OCI-M2 (cell line): ENCODE results near the gene RNF213.

Source experiments
- DNase-seq: peaks from one replicate; lab custom pipeline; 2025; ENCODE audit not compliant: unreplicated experiment; lab: John Stamatoyannopoulos, UW

Gene RNF213

DNA sequence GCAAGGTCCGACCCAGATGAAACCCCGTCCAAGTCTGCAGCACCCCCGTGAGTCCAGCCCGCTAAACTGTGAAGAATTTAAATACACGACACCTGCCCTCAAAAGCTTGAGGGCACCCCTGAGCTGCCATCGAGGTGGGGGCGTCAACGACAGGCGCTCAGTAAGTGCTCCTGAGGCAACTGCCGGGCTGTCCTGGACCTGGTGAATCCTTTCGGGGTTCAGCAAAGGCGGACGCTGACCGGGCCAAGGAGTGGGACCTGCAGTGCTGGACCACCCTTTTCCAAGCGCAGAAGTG is 153.8 kb downstream of the RNF213 start:
- no peak for DNase-seq

- peak; percentile 58 for DNase-seq
These were observed 154.4 kb downstream of the RNF213 start, which contains the start of gene ENDOV for GRCh38 chr17:80414803-80415625. Gene ENDOV, plus strand, starts transcription at chr17:80415167. Its CDS starts 28 bp downstream, at chr17:80415195.

DNA sequence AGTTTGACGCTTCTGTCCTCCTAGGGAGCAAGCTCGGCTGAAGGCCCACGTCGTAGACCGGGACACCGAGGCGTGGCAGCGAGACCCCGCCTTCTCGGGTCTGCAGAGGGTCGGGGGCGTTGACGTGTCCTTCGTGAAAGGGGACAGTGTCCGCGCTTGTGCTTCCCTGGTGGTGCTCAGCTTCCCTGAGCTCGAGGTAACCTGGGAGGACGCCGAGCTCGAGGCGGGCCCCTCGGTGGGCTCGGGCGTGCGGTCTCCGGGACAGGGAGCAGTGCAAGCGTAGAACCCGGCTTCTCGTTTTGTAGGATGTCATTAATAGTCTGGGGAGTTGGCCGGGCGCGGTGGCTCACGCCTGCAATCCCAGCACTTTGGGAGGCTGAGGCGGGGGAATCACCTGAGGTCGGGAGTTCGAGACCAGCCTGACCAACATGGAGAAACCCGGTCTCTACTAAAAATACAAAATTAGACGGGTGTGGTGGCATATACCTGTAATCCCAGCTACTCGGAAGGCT is 155.0 kb downstream of the RNF213 start:
- DNase-seq, result no peak

DNA sequence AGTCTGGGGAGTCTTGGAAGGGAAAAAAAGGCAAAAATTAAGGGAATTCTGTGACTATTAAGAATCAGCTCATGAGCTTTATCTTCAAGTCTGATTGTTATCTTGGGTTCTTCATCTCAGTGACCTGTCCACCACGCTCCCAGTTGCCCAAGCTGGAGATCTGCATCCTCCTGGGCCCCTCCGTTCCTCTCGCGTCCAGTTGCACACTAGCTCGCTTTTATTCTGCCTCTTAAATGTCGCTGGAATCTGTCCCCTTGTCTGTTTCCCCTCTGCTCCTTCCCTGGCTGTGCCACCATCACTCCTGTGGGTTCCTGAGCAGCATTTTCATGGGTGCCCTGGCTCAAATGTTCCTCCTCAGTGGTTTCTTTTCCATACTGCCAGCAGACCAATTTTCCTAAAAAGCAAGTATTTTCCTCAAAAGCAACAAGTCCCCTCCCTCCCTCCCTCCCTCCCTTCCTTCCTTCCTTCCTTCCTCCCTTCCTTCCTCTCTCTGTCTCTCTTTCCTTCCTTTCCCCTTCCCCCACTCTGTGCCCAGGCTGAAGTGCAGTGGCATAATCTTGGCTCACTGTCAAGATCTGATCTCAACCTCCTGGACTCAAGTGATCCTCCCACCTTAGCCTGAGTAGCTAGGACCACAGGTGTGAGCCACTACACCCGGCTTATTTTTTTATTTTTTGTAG is 155.7 kb downstream of the RNF213 start:
- no peak for DNase-seq

DNA sequence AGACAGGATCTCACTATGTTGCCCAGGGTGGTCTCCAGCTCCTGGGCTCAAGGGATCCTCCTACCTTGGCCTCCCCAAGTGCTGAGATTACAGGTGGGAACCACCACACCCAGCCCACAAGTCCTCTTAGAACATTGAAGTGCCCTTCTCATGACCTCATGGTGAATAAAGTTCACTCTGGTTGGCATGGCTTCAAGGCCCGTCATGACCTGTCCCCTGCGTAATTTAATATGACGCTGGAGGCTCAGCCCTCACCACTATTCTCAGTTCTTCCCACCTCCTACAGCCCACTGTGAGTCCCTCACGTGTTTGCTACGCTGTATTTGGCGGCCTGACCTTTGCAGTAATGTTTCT is 156.3 kb downstream of the RNF213 start:
- no peak for DNase-seq

GRCh38 chr17:80418589-80418988 is 157.9 kb downstream of the RNF213 start:
- DNase-seq, result no peak

GRCh38 chr17:80419255-80419654 is 158.6 kb downstream of the RNF213 start:
- DNase-seq, result no peak

DNA sequence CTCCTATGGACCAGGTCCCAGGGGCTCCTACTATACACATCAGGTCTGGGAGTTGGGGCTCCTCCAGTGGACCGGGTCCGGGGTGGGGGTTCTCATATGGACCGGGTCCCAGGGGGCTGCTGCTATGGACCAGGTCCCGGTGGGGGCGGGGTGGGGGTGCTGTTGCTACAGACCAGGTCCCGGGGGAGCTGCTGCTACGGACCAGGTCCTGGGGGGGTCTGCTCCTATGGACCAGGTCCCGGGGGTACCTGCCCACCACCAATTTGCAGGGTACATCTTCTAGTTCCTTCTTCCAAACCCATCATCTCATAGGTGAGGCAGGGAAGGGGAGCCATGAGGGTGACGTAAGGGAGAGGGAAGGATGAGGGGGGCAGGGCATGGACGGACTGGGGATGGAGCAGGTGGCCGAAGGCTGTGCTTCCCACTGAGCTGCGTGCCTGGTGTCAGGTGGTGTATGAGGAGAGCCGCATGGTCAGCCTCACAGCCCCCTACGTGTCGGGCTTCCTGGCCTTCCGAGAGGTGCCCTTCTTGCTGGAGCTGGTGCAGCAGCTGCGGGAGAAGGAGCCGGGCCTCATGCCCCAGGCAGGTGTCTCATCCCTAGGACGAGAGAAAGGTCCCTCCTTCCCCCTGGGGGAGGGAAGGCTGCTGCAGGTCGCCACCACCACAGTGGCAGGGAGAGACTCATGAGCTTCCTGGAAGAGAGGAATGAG is 160.9 kb downstream of the RNF213 start:
- DNase-seq, result no peak

DNA sequence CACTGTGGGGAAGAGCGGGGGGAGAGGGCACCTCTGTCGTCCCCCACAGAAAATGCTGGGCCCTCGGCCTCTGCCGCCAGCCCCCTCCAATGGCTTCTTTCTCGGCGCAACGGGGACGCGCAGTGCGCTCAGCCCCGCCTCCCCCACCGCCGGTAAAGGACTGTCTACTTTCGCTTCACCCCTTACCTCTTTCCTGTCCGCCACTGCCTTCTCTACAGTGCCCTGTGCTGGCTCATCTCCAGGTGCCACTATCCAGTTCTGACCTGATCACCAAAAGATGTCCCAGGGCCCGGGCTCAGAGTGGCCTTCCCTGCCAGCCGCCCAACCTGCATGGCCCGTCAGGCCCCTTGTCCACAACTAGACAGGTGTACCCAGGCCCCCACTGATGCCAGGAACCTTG is 161.6 kb downstream of the RNF213 start:
- DNase-seq, result no peak

GRCh38 chr17:80422981-80423380 is 162.3 kb downstream of the RNF213 start:
- no peak for DNase-seq

DNA sequence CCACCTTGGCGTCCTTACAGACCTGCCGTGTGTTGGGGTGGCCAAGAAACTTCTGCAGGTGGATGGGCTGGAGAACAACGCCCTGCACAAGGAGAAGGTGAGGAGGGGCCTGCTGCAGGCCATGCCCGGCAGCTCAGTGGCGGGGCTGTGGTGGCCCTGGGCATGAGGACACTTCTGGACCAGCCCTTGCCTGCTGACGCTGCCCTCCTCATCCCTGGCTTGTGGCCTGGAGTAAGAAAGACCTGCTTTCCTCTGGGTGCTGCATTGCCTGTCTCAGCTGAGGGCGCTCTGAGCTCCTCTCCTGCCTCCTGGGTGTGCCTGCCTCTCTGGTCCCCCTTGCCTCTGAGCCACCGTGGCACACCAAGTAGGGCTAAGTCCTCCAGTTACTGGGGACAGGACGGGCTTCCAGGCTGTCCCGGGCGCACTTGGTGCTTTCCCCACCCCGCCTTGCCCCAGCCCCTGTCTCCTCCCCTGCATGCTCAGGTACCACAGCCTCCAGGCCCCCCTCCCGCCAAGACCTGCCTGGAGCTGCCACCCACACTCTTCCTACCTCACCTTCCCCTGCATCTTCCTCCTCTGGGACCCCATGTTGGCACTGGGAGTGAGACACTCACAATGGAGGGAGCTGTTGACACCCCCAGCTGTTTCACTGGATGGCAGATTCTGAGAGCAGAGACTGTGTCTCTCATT is 163.0 kb downstream of the RNF213 start:
- no peak for DNase-seq

- no peak for DNase-seq
These were observed 163.6 kb downstream of the RNF213 start for GRCh38 chr17:80424261-80424660.

DNA sequence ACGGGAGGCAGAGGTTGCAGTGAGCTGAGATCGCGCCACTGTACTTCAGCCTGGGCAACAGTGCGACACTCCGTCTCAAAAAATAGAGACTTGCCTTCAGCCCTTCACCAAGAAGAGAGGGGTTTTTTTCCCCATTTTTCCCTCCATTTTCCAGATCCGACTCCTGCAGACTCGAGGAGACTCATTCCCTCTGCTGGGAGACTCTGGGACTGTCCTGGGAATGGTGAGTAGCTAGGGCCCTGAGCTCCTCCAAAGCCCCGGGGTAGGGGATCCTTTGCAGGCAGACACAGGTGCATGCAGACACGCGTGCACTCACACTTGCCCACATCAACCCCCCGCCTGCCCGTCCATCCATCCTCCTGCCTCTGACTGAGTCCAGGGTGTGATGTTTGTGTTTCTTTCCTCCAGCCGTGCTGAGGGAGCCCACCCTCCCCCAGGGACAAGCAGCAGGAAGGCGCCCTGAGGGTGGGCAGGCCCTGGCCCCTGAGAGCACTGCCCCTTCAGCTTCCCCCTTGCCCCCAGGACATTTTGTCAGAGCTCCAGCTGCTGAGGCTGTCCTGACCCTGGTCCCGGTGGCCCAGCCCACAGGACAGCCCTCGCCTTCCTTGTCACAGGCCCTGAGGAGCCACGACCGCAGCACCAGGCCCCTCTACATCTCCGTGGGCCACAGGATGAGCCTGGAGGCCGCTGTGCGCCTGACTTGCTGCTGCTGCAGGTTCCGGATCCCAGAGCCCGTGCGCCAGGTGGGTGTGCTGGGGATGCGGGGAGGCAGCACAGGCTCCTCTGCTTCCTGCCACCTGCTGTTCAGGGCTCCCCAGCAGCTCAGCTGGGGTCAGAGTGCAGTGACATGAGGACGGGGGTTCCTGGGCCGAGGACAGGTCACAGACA is 164.5 kb downstream of the RNF213 start:
- DNase-seq, result no peak

GRCh38 chr17:80425835-80426426 is 165.3 kb downstream of the RNF213 start:
- no peak for DNase-seq

DNA sequence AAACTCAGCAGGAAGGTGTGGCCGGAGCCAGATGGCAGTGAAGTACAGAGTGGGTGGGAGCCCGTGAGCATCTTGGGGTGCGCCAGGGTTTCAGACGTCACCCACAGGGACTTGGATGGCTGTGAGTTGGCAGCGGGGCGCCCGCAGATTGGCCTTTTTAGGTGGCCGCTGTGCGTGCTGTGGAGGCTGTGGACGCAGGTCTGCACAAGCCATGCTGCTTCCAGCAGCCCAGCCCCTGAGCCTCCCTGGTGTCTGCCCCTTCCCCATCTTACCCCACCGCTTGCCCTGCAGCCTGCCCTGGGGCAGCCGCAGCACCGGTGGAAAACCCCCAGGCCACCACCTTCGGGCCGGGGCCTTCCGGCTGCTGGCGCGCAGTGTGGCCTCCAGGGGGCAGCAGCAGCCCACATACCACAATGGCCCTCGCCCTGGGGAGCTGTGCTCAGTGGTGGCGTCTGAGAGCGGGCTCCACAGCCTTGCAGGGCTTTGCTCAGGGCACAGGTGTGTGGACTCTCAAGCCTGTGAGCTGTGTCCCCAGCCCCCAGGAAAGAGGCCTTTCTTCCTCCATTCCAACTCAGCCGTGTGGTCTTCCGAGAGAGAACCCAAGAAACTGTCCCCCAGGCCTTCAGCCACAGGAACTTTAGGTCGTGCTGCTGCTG is 166.1 kb downstream of the RNF213 start:
- DNase-seq, result peak; percentile 2

GRCh38 chr17:80427366-80428282 is 167.0 kb downstream of the RNF213 start:
- DNase-seq, result no peak

DNA sequence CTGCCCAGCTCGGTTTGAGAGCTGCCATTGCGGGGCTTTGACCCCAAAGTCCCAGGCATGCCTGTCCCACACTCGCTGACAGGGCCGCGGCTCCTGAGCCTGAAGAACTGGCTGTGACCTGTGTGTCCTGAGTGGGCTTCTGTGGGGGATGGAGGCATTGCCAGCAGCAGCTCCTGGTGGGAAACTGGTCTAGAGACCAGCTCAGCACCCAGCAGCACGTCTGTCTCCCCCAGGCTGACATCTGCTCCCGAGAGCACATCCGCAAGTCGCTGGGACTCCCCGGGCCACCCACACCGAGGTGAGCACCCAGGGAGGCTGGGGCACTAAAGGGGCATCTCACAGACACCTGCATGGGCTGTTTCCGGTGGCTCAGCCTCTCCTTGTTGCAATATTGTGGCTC is 167.7 kb downstream of the RNF213 start:
- no peak for DNase-seq

GRCh38 chr17:80428796-80429195 is 168.1 kb downstream of the RNF213 start:
- no peak for DNase-seq
